ENCODE results near the gene MBD6.

The MBD6 gene

DNA sequence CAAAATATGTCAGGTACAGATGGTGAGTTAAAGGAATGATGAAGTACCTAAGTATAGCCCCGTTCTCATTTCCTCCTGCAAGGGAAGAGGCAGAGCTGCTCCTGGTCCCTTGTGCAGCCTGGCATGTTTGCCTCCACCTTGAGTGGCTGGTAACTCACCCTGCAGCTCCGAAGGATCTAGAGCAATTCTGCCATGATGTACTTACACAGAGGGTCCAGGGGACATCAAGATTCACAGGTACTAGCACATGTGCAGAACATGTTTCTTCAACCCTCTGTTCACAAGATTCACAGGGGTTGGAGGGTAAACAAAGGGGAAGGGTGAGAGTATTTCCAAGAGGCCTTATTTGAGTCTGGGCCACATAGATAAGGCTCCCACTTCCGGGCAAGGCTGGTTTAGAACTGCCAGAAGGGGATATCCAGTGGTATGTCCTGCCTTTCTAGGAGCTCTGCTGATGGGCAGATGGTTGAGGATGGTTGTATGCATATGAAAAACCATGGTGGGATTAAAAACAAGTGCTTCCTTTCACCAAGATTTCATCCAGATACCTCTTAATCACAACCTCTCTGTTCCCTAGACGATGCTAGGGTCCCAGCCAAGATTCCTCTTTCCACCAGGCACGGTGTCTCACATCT lies 16.6 kb downstream of the MBD6 start:
- Histone ChIP-seq H3K27me3 (ENCODE audit: control insufficient read depth in 1 of 2, insufficient read depth in 2 of 2, low read length in 2 of 2) (no peaks in the 10 kb centered on the region), H3K4me3 (ENCODE audit: low read depth in 1 of 2, low read length in 2 of 2) (no peak overlapping the region), H3K9me3 (ENCODE audit: control insufficient read depth in 1 of 2, low read length in 2 of 2) (no peaks in the 10 kb centered on the region), H3K27ac (ENCODE audit: low read depth, low read length) (no peak overlapping the region), H3K36me3 (ENCODE audit: control insufficient read depth in 1 of 2, insufficient read depth in 2 of 2, low read length in 2 of 2) (peaks cover 30 to 53% of the 10 kb centered on the region in 2 donors), H3K4me1 (ENCODE audit: control insufficient read depth in 1 of 2, insufficient read depth in 2 of 2, low read length in 2 of 2) (no peaks in the 10 kb centered on the region), H3K9ac (ENCODE audit: low read depth in 1 of 2, low read length in 2 of 2) (no peak overlapping the region)

DNA sequence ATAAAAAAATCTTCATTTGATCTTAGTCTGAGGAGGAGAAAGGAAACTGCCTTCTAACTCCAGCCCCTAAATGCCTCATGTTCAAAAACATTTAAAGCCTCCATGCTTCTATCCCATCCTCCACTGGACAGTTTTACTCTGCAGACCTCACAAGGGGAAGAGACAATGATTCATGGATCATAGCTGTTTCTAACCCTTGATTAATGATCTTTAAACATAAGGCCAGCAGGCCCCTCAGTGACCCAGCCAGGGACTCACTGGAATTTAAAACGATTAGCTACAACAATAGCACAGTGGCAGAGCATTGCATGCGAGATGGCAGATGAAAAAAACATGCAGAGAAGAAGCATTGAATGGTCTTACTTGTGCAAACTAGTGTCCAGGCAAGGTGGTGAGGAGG lies 18.4 kb downstream of the MBD6 start:
- Histone ChIP-seq H3K9ac (ENCODE audit: low read depth in 1 of 2, low read length in 2 of 2) (no peak overlapping the region), H3K4me3 (ENCODE audit: low read depth in 1 of 2, low read length in 2 of 2) (no peak overlapping the region), H3K4me1 (ENCODE audit: control insufficient read depth in 1 of 2, insufficient read depth in 2 of 2, low read length in 2 of 2) (peaks cover 6 to 13% of the 10 kb centered on the region in 2 donors), H3K9me3 (ENCODE audit: control insufficient read depth in 1 of 2, low read length in 2 of 2) (no peaks in the 10 kb centered on the region), H3K27me3 (ENCODE audit: control insufficient read depth in 1 of 2, insufficient read depth in 2 of 2, low read length in 2 of 2) (no peaks in the 10 kb centered on the region), H3K27ac (ENCODE audit: low read depth, low read length) (no peak overlapping the region), H3K36me3 (ENCODE audit: control insufficient read depth in 1 of 2, insufficient read depth in 2 of 2, low read length in 2 of 2) (peaks cover 16 to 35% of the 10 kb centered on the region in 2 donors)

DNA sequence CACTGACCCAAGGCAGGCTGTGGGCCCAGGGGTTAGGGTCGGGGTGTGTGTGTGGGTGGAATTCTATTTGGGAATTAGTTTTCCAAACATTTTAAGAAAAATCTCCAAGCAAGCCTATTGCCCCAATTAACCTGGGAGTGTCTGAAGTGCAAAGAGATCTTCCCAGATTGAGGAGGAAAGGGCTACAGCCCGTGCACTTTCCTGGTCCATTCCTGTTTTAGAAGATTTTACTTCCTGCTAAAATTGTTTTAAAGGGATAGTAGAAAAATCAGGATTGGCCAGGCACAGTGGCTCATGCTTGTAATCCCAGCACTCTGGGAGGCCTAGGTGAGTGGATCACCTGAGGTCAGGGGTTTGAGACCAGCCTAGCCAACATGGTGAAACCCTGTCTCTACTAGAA lies 19.1 kb downstream of the MBD6 start:
- Histone ChIP-seq H3K36me3 (ENCODE audit: control insufficient read depth in 1 of 2, insufficient read depth in 2 of 2, low read length in 2 of 2) (peaks cover 16 to 34% of the 10 kb centered on the region in 2 donors), H3K9ac (ENCODE audit: low read depth in 1 of 2, low read length in 2 of 2) (no peak overlapping the region), H3K4me3 (ENCODE audit: low read depth in 1 of 2, low read length in 2 of 2) (no peak overlapping the region), H3K27me3 (ENCODE audit: control insufficient read depth in 1 of 2, insufficient read depth in 2 of 2, low read length in 2 of 2) (no peaks in the 10 kb centered on the region), H3K9me3 (ENCODE audit: control insufficient read depth in 1 of 2, low read length in 2 of 2) (no peaks in the 10 kb centered on the region), H3K4me1 (ENCODE audit: control insufficient read depth in 1 of 2, insufficient read depth in 2 of 2, low read length in 2 of 2) (peaks cover 11 to 17% of the 10 kb centered on the region in 2 donors), H3K27ac (ENCODE audit: low read depth, low read length) (no peak overlapping the region)

DNA sequence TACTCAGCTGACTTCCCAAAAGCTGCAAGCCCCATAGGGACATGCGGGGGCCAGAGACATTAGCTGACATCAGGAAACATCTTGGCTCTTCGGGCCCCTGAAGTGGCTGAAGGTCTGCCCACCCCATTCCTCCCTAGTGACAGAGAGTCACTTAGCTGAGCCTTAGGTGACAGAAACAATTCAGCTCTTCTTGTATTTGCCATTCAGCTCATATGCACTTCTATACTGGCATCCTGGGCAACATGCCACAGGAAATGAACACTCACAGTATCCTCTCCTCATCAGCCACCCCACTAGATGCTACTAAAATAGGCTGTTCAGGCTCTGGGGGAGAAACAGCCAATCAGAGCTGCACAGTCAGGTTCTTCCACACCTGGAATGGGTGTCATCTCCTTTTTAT lies 21.0 kb downstream of the MBD6 start:
- Histone ChIP-seq H3K9me3 (ENCODE audit: control insufficient read depth in 1 of 2, low read length in 2 of 2) (no peaks in the 10 kb centered on the region), H3K36me3 (ENCODE audit: control insufficient read depth in 1 of 2, insufficient read depth in 2 of 2, low read length in 2 of 2) (peaks cover 8 to 24% of the 10 kb centered on the region in 2 donors), H3K4me1 (ENCODE audit: control insufficient read depth in 1 of 2, insufficient read depth in 2 of 2, low read length in 2 of 2) (peaks cover 15 to 22% of the 10 kb centered on the region in 2 donors), H3K9ac (ENCODE audit: low read depth in 1 of 2, low read length in 2 of 2) (no peak overlapping the region), H3K27ac (ENCODE audit: low read depth, low read length) (no peak overlapping the region), H3K27me3 (ENCODE audit: control insufficient read depth in 1 of 2, insufficient read depth in 2 of 2, low read length in 2 of 2) (peaks cover 3 to 4% of the 10 kb centered on the region in 2 donors), H3K4me3 (ENCODE audit: low read depth in 1 of 2, low read length in 2 of 2) (no peak overlapping the region)

DNA sequence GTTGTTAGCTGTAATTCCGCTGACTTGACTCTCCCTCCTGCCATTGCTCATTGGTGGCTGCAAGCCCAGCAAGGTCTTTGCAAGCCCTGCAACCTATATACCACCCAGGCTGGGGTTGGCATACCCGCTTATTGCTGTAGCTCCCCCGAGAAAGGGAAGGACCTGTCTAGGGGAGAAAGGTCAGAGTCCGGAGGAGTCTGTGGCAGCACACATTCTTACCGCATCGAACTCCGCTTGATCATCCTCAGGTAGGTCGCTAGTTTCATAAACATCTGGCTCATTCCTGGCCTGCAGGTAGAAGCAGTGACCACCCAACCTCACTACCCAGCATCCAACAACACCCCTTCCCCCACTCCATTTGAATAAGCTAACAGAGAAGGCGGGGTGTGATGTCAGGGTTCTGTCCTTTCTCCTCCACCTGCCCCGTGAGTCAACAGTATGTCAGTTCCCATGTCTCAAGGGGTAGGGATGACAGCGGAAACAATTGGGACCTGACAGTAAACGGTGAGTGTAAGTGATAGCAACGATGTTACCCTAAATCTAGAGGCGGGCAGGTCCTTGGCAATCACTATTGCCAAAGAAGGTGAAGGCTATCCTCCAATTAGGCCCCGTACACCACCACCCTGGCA lies 23.3 kb downstream of the MBD6 start:
- Histone ChIP-seq H3K27ac (ENCODE audit: low read depth, low read length) (peak overlapping the region; percentile 68), H3K9ac (ENCODE audit: low read depth in 1 of 2, low read length in 2 of 2) (peak overlapping the region; percentile 85 to 94), H3K4me1 (ENCODE audit: control insufficient read depth in 1 of 2, insufficient read depth in 2 of 2, low read length in 2 of 2) (peaks cover 18 to 22% of the 10 kb centered on the region in 2 donors), H3K4me3 (ENCODE audit: low read depth in 1 of 2, low read length in 2 of 2) (peak overlapping the region; percentile 81 to 88), H3K27me3 (ENCODE audit: control insufficient read depth in 1 of 2, insufficient read depth in 2 of 2, low read length in 2 of 2) (peaks cover 22 to 23% of the 10 kb centered on the region in 2 donors), H3K36me3 (ENCODE audit: control insufficient read depth in 1 of 2, insufficient read depth in 2 of 2, low read length in 2 of 2) (peaks cover 0 to 6% of the 10 kb centered on the region in 2 donors), H3K9me3 (ENCODE audit: control insufficient read depth in 1 of 2, low read length in 2 of 2) (no peaks in the 10 kb centered on the region)

DNA sequence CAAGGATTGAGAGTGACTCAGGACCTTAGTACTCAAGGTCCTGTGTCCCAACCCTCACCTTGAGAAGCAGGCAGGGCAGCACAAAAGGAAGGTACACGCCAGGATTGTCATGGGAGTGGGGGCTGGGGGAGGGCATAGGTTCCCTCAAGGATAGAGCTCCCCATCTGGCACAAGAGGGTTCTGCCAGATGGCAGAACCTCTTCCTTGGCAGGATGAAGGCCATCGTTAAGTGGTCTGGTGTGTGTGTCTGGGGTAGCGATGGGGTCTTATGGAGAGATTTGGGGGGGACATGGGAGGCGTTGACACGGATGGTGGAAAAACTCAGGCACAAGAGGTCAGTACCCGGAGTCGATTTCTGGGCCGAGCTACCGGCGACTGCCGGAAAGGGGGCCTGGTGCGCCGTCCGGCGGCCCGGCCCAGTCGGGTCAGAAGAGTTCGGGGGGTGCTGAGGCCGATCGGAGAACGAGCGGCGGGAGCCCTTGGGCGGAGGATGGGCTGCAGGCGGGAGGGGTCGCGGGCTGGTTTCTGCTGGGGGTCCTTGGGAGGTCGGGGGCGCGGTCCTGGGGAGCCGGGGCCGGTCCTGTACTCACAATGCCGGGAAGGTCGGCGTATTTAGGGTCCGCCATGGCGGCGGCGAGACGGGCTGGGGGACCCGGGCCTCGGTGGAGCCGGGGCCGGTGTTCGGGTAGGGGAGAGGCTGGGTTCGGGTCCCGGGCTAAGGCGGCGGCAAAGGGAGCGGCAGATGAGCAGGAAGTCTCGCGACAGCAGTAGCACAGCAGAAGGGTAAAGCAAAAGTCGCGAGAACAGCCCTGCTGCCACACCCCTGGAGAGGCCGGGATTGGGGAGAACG lies 24.0 kb downstream of the MBD6 start, which contains the start of gene DCTN2:
TSS of gene DCTN2 (minus strand) at position 755 of the 850 bp plus-strand sequence. CDS start at position 626, 129 bp downstream.
- peaks cover 22 to 23% of the 10 kb centered on the region in 2 donors for H3K27me3 ChIP-seq (ENCODE audit: control insufficient read depth in 1 of 2, insufficient read depth in 2 of 2, low read length in 2 of 2)
- H3K9ac ChIP-seq (ENCODE audit: low read depth in 1 of 2, low read length in 2 of 2): peak within 1 kb of the TSS; percentile 85 to 94
- H3K27ac ChIP-seq (ENCODE audit: low read depth, low read length): peak within 1 kb of the TSS; percentile 68
- no peaks in the 10 kb centered on the region for H3K9me3 ChIP-seq (ENCODE audit: control insufficient read depth in 1 of 2, low read length in 2 of 2)
- peak within 1 kb of the TSS; percentile 81 to 88 for H3K4me3 ChIP-seq (ENCODE audit: low read depth in 1 of 2, low read length in 2 of 2)
- no peaks in the 10 kb centered on the region for H3K36me3 ChIP-seq (ENCODE audit: control insufficient read depth in 1 of 2, insufficient read depth in 2 of 2, low read length in 2 of 2)
- H3K4me1 ChIP-seq (ENCODE audit: control insufficient read depth in 1 of 2, insufficient read depth in 2 of 2, low read length in 2 of 2): peaks cover 18 to 22% of the 10 kb centered on the region in 2 donors

DNA sequence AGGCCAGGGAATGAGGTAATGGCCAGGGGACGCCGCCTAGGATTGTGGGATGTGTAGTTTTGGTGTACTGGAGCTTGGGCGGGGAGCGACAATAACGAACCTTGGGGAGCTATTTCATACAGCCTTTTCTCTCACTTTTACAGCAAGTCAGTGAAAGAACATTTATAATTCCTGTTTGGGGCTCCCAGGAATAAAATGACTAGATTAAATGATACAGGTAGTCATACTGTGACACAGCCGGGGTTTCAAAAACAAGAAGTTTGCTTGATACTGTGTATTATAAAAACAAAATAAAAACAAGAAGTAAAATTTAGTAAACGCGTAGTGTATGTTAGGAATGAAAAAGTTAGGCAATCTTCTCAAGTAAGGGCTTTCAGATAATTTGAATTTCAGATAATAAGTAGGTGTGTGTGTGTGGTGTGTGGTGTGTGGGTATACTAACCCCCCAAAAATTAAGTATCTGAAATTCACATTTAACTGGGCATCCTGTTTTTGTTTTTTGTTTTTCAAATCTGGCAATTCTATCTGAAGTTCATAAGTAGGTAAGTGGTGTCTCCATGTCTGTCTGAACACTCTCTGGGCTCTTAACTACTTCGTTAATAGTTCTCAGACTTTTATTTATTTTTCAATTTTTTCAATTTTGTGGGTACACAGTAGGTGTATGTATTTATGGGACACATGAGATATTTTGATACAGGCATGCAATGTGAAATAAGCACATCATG lies 24.8 kb downstream of the MBD6 start:
- Histone ChIP-seq H3K27me3 (ENCODE audit: control insufficient read depth in 1 of 2, insufficient read depth in 2 of 2, low read length in 2 of 2) (peaks cover 23 to 28% of the 10 kb centered on the region in 2 donors), H3K9ac (ENCODE audit: low read depth in 1 of 2, low read length in 2 of 2) (peak overlapping the region; percentile 7 to 94), H3K36me3 (ENCODE audit: control insufficient read depth in 1 of 2, insufficient read depth in 2 of 2, low read length in 2 of 2) (no peaks in the 10 kb centered on the region), H3K27ac (ENCODE audit: low read depth, low read length) (peak overlapping the region; percentile 68), H3K4me3 (ENCODE audit: low read depth in 1 of 2, low read length in 2 of 2) (peak overlapping the region; percentile 81 to 88), H3K4me1 (ENCODE audit: control insufficient read depth in 1 of 2, insufficient read depth in 2 of 2, low read length in 2 of 2) (peaks cover 18 to 22% of the 10 kb centered on the region in 2 donors), H3K9me3 (ENCODE audit: control insufficient read depth in 1 of 2, low read length in 2 of 2) (no peaks in the 10 kb centered on the region)

DNA sequence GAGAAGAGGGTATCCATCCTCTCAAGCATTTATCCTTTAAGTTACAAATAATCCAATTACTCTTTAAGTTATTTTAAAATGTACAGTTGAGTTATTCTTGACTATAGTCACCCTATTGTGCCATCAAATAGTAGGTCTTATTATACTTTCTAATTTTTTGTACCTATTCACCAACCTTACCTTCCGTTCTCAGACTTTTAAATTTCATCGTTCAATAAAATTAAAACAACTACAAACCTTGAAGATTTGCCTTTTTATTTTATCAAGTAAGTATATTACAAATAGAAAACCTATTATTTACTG lies 25.3 kb downstream of the MBD6 start:
- Histone ChIP-seq H3K9me3 (ENCODE audit: control insufficient read depth in 1 of 2, low read length in 2 of 2) (no peaks in the 10 kb centered on the region), H3K9ac (ENCODE audit: low read depth in 1 of 2, low read length in 2 of 2) (no peak overlapping the region), H3K27me3 (ENCODE audit: control insufficient read depth in 1 of 2, insufficient read depth in 2 of 2, low read length in 2 of 2) (peaks cover 23 to 33% of the 10 kb centered on the region in 2 donors), H3K36me3 (ENCODE audit: control insufficient read depth in 1 of 2, insufficient read depth in 2 of 2, low read length in 2 of 2) (no peaks in the 10 kb centered on the region), H3K27ac (ENCODE audit: low read depth, low read length) (no peak overlapping the region), H3K4me1 (ENCODE audit: control insufficient read depth in 1 of 2, insufficient read depth in 2 of 2, low read length in 2 of 2) (peaks cover 18 to 22% of the 10 kb centered on the region in 2 donors), H3K4me3 (ENCODE audit: low read depth in 1 of 2, low read length in 2 of 2) (no peak overlapping the region)

DNA sequence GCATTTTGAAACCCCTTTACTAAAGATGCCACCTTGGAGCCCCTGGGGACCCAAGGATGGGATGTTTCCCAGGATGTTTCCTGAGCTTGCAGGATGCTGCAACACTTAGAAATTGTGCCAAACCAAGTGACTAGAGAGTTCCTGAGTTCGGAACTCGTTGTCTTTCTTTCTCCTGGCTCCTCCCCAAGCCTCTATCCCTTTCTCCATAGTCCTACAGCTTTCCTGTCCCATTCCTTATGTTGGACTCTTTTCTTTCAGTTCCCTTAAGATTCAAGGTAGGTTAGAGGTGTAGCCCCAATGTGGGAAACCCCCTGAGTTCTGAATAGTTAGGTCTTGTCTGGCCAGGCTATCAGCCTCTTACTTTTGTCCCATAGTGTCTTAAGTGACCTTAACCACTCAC lies 25.9 kb downstream of the MBD6 start:
- peaks cover 23 to 35% of the 10 kb centered on the region in 2 donors for H3K27me3 ChIP-seq (ENCODE audit: control insufficient read depth in 1 of 2, insufficient read depth in 2 of 2, low read length in 2 of 2)

More for the DNA sequence above, 25.9 kb downstream of the MBD6 start:
- Histone ChIP-seq H3K27ac (ENCODE audit: low read depth, low read length) (no peak overlapping the region), H3K36me3 (ENCODE audit: control insufficient read depth in 1 of 2, insufficient read depth in 2 of 2, low read length in 2 of 2) (no peaks in the 10 kb centered on the region), H3K9ac (ENCODE audit: low read depth in 1 of 2, low read length in 2 of 2) (no peak overlapping the region), H3K4me1 (ENCODE audit: control insufficient read depth in 1 of 2, insufficient read depth in 2 of 2, low read length in 2 of 2) (peaks cover 18 to 22% of the 10 kb centered on the region in 2 donors), H3K4me3 (ENCODE audit: low read depth in 1 of 2, low read length in 2 of 2) (no peak overlapping the region), H3K9me3 (ENCODE audit: control insufficient read depth in 1 of 2, low read length in 2 of 2) (no peaks in the 10 kb centered on the region)

All from duodenal mucosa (tissue), 2 donors.